Thyroid gland (tissue), 4 donors: ENCODE results near the gene PIBF1.

Experiments used
- POLR2A ChIP-seq, 2 donors: fragments of 450-650 bp; IDR thresholded peaks; one replicate each; pipeline ENCODE4 v1.6.1; 2017; ENCODE audit warnings: antibody characterized with exemption in 2 of 2, mild to moderate bottlenecking in 2 of 2, moderate library complexity in 1 of 2
- TF ChIP-seq, protein P1 (sequence below), 6 experiments: fragments of 200-600 bp in 3 of 6; fragments of 450-650 bp in 3 of 6; sonication (generic) in 3 of 6; IDR thresholded peaks; one replicate each; pipeline ENCODE4 v1.5.1; 2016 to 2019; ENCODE audit warnings: antibody characterized with exemption in 6 of 6, mild to moderate bottlenecking in 2 of 6, inconsistent platforms in 1 of 6, moderate library complexity in 1 of 6

GRCh38 chr13:72932250-72932649 lies 150.3 kb downstream of the PIBF1 start:
- TF ChIP-seq, protein P1, sequence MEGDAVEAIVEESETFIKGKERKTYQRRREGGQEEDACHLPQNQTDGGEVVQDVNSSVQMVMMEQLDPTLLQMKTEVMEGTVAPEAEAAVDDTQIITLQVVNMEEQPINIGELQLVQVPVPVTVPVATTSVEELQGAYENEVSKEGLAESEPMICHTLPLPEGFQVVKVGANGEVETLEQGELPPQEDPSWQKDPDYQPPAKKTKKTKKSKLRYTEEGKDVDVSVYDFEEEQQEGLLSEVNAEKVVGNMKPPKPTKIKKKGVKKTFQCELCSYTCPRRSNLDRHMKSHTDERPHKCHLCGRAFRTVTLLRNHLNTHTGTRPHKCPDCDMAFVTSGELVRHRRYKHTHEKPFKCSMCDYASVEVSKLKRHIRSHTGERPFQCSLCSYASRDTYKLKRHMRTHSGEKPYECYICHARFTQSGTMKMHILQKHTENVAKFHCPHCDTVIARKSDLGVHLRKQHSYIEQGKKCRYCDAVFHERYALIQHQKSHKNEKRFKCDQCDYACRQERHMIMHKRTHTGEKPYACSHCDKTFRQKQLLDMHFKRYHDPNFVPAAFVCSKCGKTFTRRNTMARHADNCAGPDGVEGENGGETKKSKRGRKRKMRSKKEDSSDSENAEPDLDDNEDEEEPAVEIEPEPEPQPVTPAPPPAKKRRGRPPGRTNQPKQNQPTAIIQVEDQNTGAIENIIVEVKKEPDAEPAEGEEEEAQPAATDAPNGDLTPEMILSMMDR (IDR thresholded peaks at IDR 0.05): no peak
- no peak for TF ChIP-seq POLR2A (IDR thresholded peaks at IDR 0.05)
